Endothelial cell (in vitro differentiated cells): ENCODE data around the gene DNMT3L. TPM values are rescaled to one million over a fixed set of nuclear protein-coding genes. Genes with fewer than 3 reads are reported as not detected.

Experiments used
- DNase-seq: peaks from one replicate; pipeline ENCODE4 v3.0.0; 2021; ENCODE audit warnings: low spot score
- H3K27ac Mint-ChIP-seq: one replicate; pipeline ENCODE4 v1.8.0; 2021; ENCODE audit warnings: mixed read lengths, inconsistent platforms; ENCODE audit not compliant: unreplicated experiment
- H3K27me3 Mint-ChIP-seq: one replicate; pipeline ENCODE4 v1.8.0; 2021; ENCODE audit warnings: mild to moderate bottlenecking, moderate library complexity, mixed read lengths, inconsistent platforms; ENCODE audit not compliant: unreplicated experiment
- H3K36me3 Mint-ChIP-seq: one replicate; pipeline ENCODE4 v1.8.0; 2021; ENCODE audit warnings: mild to moderate bottlenecking, low read depth, mixed read lengths, inconsistent platforms; ENCODE audit not compliant: unreplicated experiment
- H3K4me1 Mint-ChIP-seq: one replicate; pipeline ENCODE4 v1.8.0; 2021; ENCODE audit warnings: mild to moderate bottlenecking, mixed read lengths, inconsistent platforms; ENCODE audit not compliant: unreplicated experiment
- H3K4me3 Mint-ChIP-seq: one replicate; pipeline ENCODE4 v1.8.0; 2021; ENCODE audit warnings: mild to moderate bottlenecking, mixed read lengths, inconsistent platforms; ENCODE audit not compliant: unreplicated experiment
- H3K9me3 Mint-ChIP-seq: one replicate; pipeline ENCODE4 v1.8.0; 2021; ENCODE audit warnings: mixed read lengths, inconsistent platforms; ENCODE audit not compliant: unreplicated experiment
- CTCF ChIP-seq: fragments of 200-600 bp; sonication (generic); IDR thresholded peaks from one replicate; pipeline ENCODE4 v1.5.0; 2021; ENCODE audit warnings: antibody characterized with exemption; ENCODE audit not compliant: unreplicated experiment
- total RNA-seq: library from RNA; stranded (reverse); fragmentation: NEBNext Ultra II Directional; extraction: Animal tissue kit (Norgen Biotek cat#: 25700); gene quantifications from one replicate; pipeline ENCODE4 v1.2.1, GENCODE V29; 2021; ENCODE audit not compliant: unreplicated experiment

The DNMT3L gene
- total RNA-seq, 1 donor from 2014 or later, result not detected

- no peak overlapping the region for H3K27ac Mint-ChIP-seq
- peaks cover 9% of the 10 kb centered on the region for H3K4me1 Mint-ChIP-seq
- no peak for TF ChIP-seq CTCF
- H3K9me3 Mint-ChIP-seq, result no peaks in the 10 kb centered on the region
- H3K27me3 Mint-ChIP-seq, result peaks cover 5% of the 10 kb centered on the region
- H3K36me3 Mint-ChIP-seq, result no peaks in the 10 kb centered on the region
- no peak overlapping the region for H3K4me3 Mint-ChIP-seq
- DNase-seq, result no peak
Observed at GRCh38 chr21:44301141-44301540, 39.4 kb upstream of the DNMT3L start.

GRCh38 chr21:44300262-44300959, 38.7 kb upstream of the DNMT3L start:
- TF ChIP-seq CTCF, result no peak
- DNase-seq, result peak; percentile 57
- H3K36me3 Mint-ChIP-seq, result no peaks in the 10 kb centered on the region
- H3K27me3 Mint-ChIP-seq, result peaks cover 5% of the 10 kb centered on the region
- no peak overlapping the region for H3K27ac Mint-ChIP-seq
- H3K9me3 Mint-ChIP-seq, result no peaks in the 10 kb centered on the region
- H3K4me3 Mint-ChIP-seq, result peak overlapping the region; percentile 73
- peaks cover 9% of the 10 kb centered on the region for H3K4me1 Mint-ChIP-seq

- TF ChIP-seq CTCF, result no peak
- peaks cover 1% of the 10 kb centered on the region for H3K27me3 Mint-ChIP-seq
- peaks cover 4% of the 10 kb centered on the region for H3K4me1 Mint-ChIP-seq
- no peaks in the 10 kb centered on the region for H3K9me3 Mint-ChIP-seq
- H3K27ac Mint-ChIP-seq, result no peak within 1 kb of the TSS
- DNase-seq, result peak; percentile 67
- no peaks in the 10 kb centered on the region for H3K36me3 Mint-ChIP-seq
- H3K4me3 Mint-ChIP-seq, result peak within 1 kb of the TSS; percentile 88
Observed at GRCh38 chr21:44299458-44300261, 38.0 kb upstream of the DNMT3L start, which contains the start of gene PFKL. Gene PFKL (plus strand): TSS chr21:44300053. CDS start chr21:44300106, 53 bp downstream.

GRCh38 chr21:44299085-44299457, 37.4 kb upstream of the DNMT3L start:
- H3K27me3 Mint-ChIP-seq, result peaks cover 1% of the 10 kb centered on the region
- no peaks in the 10 kb centered on the region for H3K36me3 Mint-ChIP-seq
- no peak for DNase-seq
- H3K27ac Mint-ChIP-seq, result no peak overlapping the region
- H3K4me1 Mint-ChIP-seq, result peaks cover 4% of the 10 kb centered on the region
- TF ChIP-seq CTCF, result no peak
- no peaks in the 10 kb centered on the region for H3K9me3 Mint-ChIP-seq
- H3K4me3 Mint-ChIP-seq, result peak overlapping the region; percentile 88

GRCh38 chr21:44298301-44298700, 36.6 kb upstream of the DNMT3L start:
- Mint-ChIP-seq H3K27me3 (peaks cover under 1% of the 10 kb centered on the region), H3K4me3 (no peak overlapping the region), H3K9me3 (no peaks in the 10 kb centered on the region), H3K27ac (no peak overlapping the region), H3K4me1 (peaks cover under 1% of the 10 kb centered on the region), H3K36me3 (no peaks in the 10 kb centered on the region)
- TF ChIP-seq CTCF, result no peak
- DNase-seq, result no peak
